Left ventricle myocardium superior (tissue), 1 donor: ENCODE measurements around the gene ZNF766. TPM values are rescaled to one million over a fixed set of nuclear protein-coding genes. Genes with fewer than 3 reads are reported as not detected.
A peak's percentile ranks its signal among the peaks of the same experiment; 100 is the strongest.
"Not testable (repeated sequence)": the region's sequence is repeated elsewhere in the genome, so short reads cannot be mapped to it uniquely, and the experiment has no call there.

ENCODE experiments used
- ATAC-seq: fragments of 200-7000 bp; cut with Tn5 transposase; one replicate; pipeline ENCODE4 v1.9.1; 2020; ENCODE audit warnings: mild to moderate bottlenecking, moderate library complexity
- DNase-seq: peaks from one replicate; pipeline ENCODE4 v3.0.0-alpha.2; 2020
- intact Hi-C: fragments of 100-400 bp; cut with micrococcal nuclease; formaldehyde crosslinking; loops from one replicate; pipeline ENCODE4 v1.11.0; 2022
- total RNA-seq: library from RNA; stranded (reverse); fragmentation: NEBNext Ultra II Directional; extraction: Animal tissue kit (Norgen Biotek cat#: 25700); gene quantifications from one replicate; pipeline ENCODE4 v1.2.1, GENCODE V29; 2021
- donor health status: DM: no; HTN: yes; CAD: no; lungs with severe emphysema.

Gene ZNF766
- total RNA-seq, 1 donor from 2014 or later = 10.6 TPM

GRCh38 chr19:52270266-52270885 is 989 bp downstream of the ZNF766 start:
- ATAC-seq (peak; percentile 9), DNase-seq (no peak)
- intact Hi-C loops = no loop called here

GRCh38 chr19:52273301-52273700 is 3.9 kb downstream of the ZNF766 start:
- intact Hi-C loops = no loop called here
- ATAC-seq (no peak), DNase-seq (no peak)

- ATAC-seq (no peak), DNase-seq (no peak)
- intact Hi-C loops = no loop called here
Measured at GRCh38 chr19:52274191-52274590, 4.8 kb downstream of the ZNF766 start.

- ATAC-seq (no peak), DNase-seq (no peak)
- intact Hi-C loops = no loop called here
Measured at GRCh38 chr19:52275988-52276387, 6.6 kb downstream of the ZNF766 start.

GRCh38 chr19:52277471-52277870 is 8.1 kb downstream of the ZNF766 start:
- DNase-seq = no peak
- ATAC-seq = no peak
- intact Hi-C loops = no loop called here

GRCh38 chr19:52286256-52286655 is 16.9 kb downstream of the ZNF766 start:
- intact Hi-C loops = no loop called here
- ATAC-seq (no peak), DNase-seq (no peak)

- intact Hi-C loops = no loop called here
- no peak for ATAC-seq
- DNase-seq = no peak
Measured at GRCh38 chr19:52291781-52292180, 22.4 kb downstream of the ZNF766 start.

GRCh38 chr19:52292946-52293345 is 23.6 kb downstream of the ZNF766 start:
- DNase-seq, ATAC-seq, intact Hi-C loops: not testable (repeated sequence)

- ATAC-seq (peak; percentile 19), DNase-seq (no peak)
- intact Hi-C loops = no loop called here
Measured at GRCh38 chr19:52296400-52296772, 27.0 kb downstream of the ZNF766 start.

GRCh38 chr19:52296773-52297600 is 27.6 kb downstream of the ZNF766 start, which contains the start of gene ZNF480:
TSS of gene ZNF480 (plus strand) at chr19:52297169. CDS start at chr19:52300413, 3,244 bp downstream.
- intact Hi-C loops = no loop called here
- DNase-seq (peak; percentile 94), ATAC-seq (peak; percentile 86)

GRCh38 chr19:52297601-52298364 is 28.4 kb downstream of the ZNF766 start:
- ATAC-seq (no peak), DNase-seq (no peak)
- intact Hi-C loops = no loop called here

- intact Hi-C loops = no loop called here
- no peak for DNase-seq
- no peak for ATAC-seq
Measured at GRCh38 chr19:52307275-52307674, 37.9 kb downstream of the ZNF766 start.

GRCh38 chr19:52322429-52322828 is 53.0 kb downstream of the ZNF766 start:
- intact Hi-C loops = no loop called here

GRCh38 chr19:52331757-52332156 is 62.4 kb downstream of the ZNF766 start:
- DNase-seq (no peak), ATAC-seq (no peak)
- intact Hi-C loops = no loop called here

More at GRCh38 chr19:52322429-52322828, 53.0 kb downstream of the ZNF766 start:
- DNase-seq (no peak), ATAC-seq (no peak)

- intact Hi-C loops = no loop called here
- DNase-seq = no peak
- peak; percentile 49 for ATAC-seq
Measured at GRCh38 chr19:52335768-52336116, 66.4 kb downstream of the ZNF766 start.

- intact Hi-C loops = no loop called here
- ATAC-seq (peak; percentile 100), DNase-seq (peak; percentile 94)
Measured at GRCh38 chr19:52336117-52336790, 66.9 kb downstream of the ZNF766 start, which contains the start of gene ZNF610. TSS of gene ZNF610 (plus strand) at chr19:52336243. CDS start at chr19:52349173, 12,930 bp downstream.

GRCh38 chr19:52336791-52337381 is 67.5 kb downstream of the ZNF766 start:
- ATAC-seq (peak; percentile 5), DNase-seq (no peak)
- intact Hi-C loops = no loop called here

- DNase-seq, ATAC-seq, intact Hi-C loops: not testable (repeated sequence)
Measured at GRCh38 chr19:52339022-52339421, 69.6 kb downstream of the ZNF766 start.

- intact Hi-C loops = no loop called here
- ATAC-seq (peak; percentile 68), DNase-seq (peak; percentile 44)
Measured at GRCh38 chr19:52343548-52343947, 74.2 kb downstream of the ZNF766 start.
